Suppressor macrophage (primary cell): ENCODE measurements around the gene LFNG.
"Not testable (repeated sequence)": the region's sequence is repeated elsewhere in the genome, so short reads cannot be mapped to it uniquely, and the experiment has no call there.

Experiments
- DNase-seq, 4 experiments: peaks; one replicate each; pipeline ENCODE4 v3.0.0-alpha.2; 2020 to 2022

Gene LFNG

GRCh38 chr7:2530994-2531795 lies 11.6 kb downstream of the LFNG start:
- peak in 1 of 4 experiments; percentile 6 for DNase-seq

- DNase-seq: not testable (repeated sequence)
These were observed 12.2 kb downstream of the LFNG start for GRCh38 chr7:2531796-2532110.

GRCh38 chr7:2532199-2532772 lies 12.7 kb downstream of the LFNG start:
- peak in 1 of 4 experiments; percentile 33 for DNase-seq

- DNase-seq: peak in 1 of 4 experiments; percentile 6
These were observed 13.2 kb downstream of the LFNG start for GRCh38 chr7:2532816-2533215.

GRCh38 chr7:2533566-2533965 lies 14.0 kb downstream of the LFNG start:
- not testable (repeated sequence) for DNase-seq

GRCh38 chr7:2534214-2534613 lies 14.6 kb downstream of the LFNG start:
- DNase-seq: not testable (repeated sequence)

- DNase-seq: not testable (repeated sequence)
These were observed 16.5 kb downstream of the LFNG start for GRCh38 chr7:2535872-2536627.

- DNase-seq: peak in 1 of 4 experiments; percentile 41
These were observed 18.6 kb downstream of the LFNG start for GRCh38 chr7:2537981-2538851.

GRCh38 chr7:2539031-2539911 lies 19.7 kb downstream of the LFNG start:
- no peak for DNase-seq

- no peak for DNase-seq
These were observed 20.6 kb downstream of the LFNG start for GRCh38 chr7:2540133-2540532.

GRCh38 chr7:2540641-2541051 lies 21.1 kb downstream of the LFNG start:
- no peak for DNase-seq

- DNase-seq: no peak
These were observed 21.9 kb downstream of the LFNG start for GRCh38 chr7:2541291-2542010.

- DNase-seq: no peak
These were observed 22.7 kb downstream of the LFNG start for GRCh38 chr7:2542011-2542915.

GRCh38 chr7:2542916-2543871 lies 23.6 kb downstream of the LFNG start:
- no peak for DNase-seq

- no peak for DNase-seq
These were observed 25.1 kb downstream of the LFNG start for GRCh38 chr7:2544541-2545188.

- no peak for DNase-seq
These were observed 26.3 kb downstream of the LFNG start for GRCh38 chr7:2545746-2546425.
